Ishikawa (cell line): ENCODE results near the gene NMD3.

Experiments used
- CEBPB ChIP-seq: IDR thresholded peaks from 2 replicates; pipeline ENCODE4 v1.6.1; 2012
- CREB1 ChIP-seq: IDR thresholded peaks from 2 replicates; pipeline ENCODE4 v1.6.1; 2012; ENCODE audit warnings: low read depth
- EGR1 ChIP-seq: IDR thresholded peaks from 2 replicates; pipeline ENCODE4 v1.6.1; 2012
- EP300 ChIP-seq: IDR thresholded peaks from 2 replicates; pipeline ENCODE4 v1.6.1; 2012; ENCODE audit warnings: borderline replicate concordance
- FOXM1 ChIP-seq: IDR thresholded peaks from 2 replicates; pipeline ENCODE4 v1.6.1; 2012; ENCODE audit warnings: low read depth, borderline replicate concordance
- NFIC ChIP-seq: IDR thresholded peaks from 2 replicates; pipeline ENCODE4 v1.6.1; 2012
- RAD21 ChIP-seq: IDR thresholded peaks from 2 replicates; pipeline ENCODE4 v1.6.1; 2012; ENCODE audit warnings: low read depth
- TAF1 ChIP-seq: IDR thresholded peaks from 2 replicates; pipeline ENCODE4 v1.6.1; 2012; ENCODE audit warnings: low read depth, mild to moderate bottlenecking
- TCF12 ChIP-seq: IDR thresholded peaks from 2 replicates; pipeline ENCODE4 v1.6.1; 2012; ENCODE audit warnings: low read depth
- TEAD4 ChIP-seq: IDR thresholded peaks from 2 replicates; pipeline ENCODE4 v1.6.1; 2012
- YY1 ChIP-seq: IDR thresholded peaks from 2 replicates; pipeline ENCODE4 v1.6.1; 2012; ENCODE audit warnings: low read depth
- ZBTB7A ChIP-seq: IDR thresholded peaks from 2 replicates; pipeline ENCODE4 v1.6.1; 2012; ENCODE audit warnings: low read depth
- TF ChIP-seq, protein P1 (sequence below): IDR thresholded peaks from 2 replicates; pipeline ENCODE4 v1.6.1; 2012
- TF ChIP-seq, protein P2 (sequence below): IDR thresholded peaks from 2 replicates; pipeline ENCODE4 v1.6.1; 2012
- TF ChIP-seq, protein P3 (sequence below): IDR thresholded peaks from 2 replicates; pipeline ENCODE4 v1.6.1; 2012; ENCODE audit warnings: low read depth, mild to moderate bottlenecking

NMD3 gene

DNA sequence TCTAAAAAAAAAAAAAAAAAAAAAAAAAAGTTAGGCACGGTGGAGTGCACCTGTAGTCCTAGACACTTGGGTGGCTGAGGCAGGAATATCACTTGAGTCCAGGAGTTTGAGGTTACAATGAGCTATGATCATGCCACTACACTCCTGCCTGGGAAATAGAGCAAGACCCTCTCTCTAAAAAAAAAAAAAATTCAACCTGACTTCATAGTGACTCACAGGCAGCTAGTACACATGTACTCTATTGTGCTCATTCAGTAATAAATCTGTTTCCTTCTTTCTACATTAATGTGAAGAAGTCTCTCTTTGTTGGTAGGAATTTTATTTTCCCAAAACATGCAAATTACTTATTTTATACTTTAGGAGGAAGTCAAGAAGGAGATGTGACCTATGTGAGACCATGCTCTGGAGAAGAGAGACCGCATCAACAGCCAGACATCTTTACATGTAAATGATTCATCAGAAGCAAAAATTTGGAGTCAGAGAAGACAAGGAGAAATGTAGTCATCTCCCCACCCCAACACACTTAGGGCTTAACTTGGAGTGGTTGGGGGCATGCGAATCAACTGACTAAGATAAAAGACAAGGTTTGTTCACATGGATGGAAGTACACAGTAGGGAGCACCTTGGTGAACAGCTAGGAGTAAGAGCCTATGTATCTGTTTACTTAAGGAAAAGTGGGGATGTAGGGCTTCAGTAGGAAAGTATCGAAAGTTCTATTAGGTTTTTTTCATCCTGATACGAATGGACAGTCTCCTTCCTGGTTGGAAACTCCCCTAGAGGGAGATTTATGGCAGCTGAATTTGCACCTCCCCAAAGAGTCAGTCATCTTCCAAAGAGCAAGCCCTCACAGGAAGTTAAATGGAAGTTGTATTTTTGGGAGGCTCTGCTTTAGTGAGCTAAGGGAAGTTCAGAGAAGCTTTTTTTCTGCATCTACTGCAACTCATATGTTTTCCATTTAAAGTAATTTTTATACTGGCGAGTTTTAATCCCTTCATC, 23.0 kb upstream of the NMD3 start:
- no peak for TF ChIP-seq TEAD4
- TF ChIP-seq YY1 = no peak
- TF ChIP-seq TCF12 = no peak
- no peak for TF ChIP-seq TAF1
- TF ChIP-seq NFIC = no peak
- no peak for TF ChIP-seq EGR1

DNA sequence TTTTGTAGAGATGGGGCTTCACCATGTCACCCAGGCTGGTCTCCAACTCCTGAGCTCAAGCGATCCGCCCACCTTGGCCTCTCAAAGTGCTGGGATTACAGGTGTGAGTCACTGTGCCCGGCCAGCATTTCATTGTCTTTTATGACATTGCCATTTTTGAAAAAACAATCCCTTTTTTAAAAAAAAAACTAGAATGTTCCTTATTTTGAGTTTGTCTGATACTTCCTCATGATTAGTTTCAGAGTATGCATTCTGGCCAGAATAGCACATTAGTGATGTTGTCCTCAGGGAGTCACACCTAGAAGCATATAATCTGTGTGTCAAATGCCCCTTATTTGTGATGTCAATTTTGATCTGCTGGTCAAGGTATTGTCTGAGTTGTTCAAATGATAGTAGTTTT, 21.2 kb upstream of the NMD3 start:
- TF ChIP-seq YY1 (no peak), NFIC (0 out of 2 replicates have a peak, but pooled peaks have one; percentile 10), EGR1 (no peak), FOXM1 (no peak), CEBPB (no peak), TEAD4 (no peak)
- TF ChIP-seq, protein P1, sequence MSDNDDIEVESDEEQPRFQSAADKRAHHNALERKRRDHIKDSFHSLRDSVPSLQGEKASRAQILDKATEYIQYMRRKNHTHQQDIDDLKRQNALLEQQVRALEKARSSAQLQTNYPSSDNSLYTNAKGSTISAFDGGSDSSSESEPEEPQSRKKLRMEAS = no peak

DNA sequence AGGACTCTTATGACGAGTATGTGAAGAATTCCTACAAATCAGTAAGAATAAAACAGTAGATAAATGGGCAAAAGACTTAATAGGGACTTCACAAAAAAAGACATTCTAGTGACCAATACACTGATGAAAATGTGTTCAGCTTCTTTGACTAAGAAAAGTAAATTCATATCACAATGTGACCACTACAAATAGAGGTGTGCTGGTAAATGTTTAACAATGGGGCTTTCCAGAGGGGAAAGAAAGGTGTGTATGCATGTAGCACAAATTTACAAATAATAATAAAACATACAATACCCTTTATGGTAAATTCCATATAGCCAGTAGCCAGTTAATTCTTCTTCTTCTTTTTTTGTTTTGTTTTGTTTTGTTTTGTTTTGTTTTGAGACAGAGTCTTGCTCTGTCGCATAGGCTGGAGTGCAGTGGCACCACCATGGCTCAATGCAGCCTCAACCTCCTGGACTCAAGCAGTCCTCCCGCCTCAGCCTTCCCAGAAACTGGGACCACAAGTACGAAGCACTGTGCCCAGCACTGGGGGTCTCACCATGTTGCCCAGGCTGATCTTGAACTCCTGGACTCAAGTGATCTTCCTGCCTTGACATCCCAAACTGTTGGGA, 17.5 kb upstream of the NMD3 start:
- TF ChIP-seq RAD21 (no peak), CEBPB (no peak), YY1 (no peak), FOXM1 (no peak), NFIC (no peak), ZBTB7A (no peak), TCF12 (no peak), TAF1 (no peak), CREB1 (no peak), EP300 (no peak), TEAD4 (no peak), EGR1 (no peak)
- TF ChIP-seq, protein P1 = no peak
- TF ChIP-seq, protein P2, sequence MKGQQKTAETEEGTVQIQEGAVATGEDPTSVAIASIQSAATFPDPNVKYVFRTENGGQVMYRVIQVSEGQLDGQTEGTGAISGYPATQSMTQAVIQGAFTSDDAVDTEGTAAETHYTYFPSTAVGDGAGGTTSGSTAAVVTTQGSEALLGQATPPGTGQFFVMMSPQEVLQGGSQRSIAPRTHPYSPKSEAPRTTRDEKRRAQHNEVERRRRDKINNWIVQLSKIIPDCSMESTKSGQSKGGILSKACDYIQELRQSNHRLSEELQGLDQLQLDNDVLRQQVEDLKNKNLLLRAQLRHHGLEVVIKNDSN = no peak
- TF ChIP-seq, protein P3, sequence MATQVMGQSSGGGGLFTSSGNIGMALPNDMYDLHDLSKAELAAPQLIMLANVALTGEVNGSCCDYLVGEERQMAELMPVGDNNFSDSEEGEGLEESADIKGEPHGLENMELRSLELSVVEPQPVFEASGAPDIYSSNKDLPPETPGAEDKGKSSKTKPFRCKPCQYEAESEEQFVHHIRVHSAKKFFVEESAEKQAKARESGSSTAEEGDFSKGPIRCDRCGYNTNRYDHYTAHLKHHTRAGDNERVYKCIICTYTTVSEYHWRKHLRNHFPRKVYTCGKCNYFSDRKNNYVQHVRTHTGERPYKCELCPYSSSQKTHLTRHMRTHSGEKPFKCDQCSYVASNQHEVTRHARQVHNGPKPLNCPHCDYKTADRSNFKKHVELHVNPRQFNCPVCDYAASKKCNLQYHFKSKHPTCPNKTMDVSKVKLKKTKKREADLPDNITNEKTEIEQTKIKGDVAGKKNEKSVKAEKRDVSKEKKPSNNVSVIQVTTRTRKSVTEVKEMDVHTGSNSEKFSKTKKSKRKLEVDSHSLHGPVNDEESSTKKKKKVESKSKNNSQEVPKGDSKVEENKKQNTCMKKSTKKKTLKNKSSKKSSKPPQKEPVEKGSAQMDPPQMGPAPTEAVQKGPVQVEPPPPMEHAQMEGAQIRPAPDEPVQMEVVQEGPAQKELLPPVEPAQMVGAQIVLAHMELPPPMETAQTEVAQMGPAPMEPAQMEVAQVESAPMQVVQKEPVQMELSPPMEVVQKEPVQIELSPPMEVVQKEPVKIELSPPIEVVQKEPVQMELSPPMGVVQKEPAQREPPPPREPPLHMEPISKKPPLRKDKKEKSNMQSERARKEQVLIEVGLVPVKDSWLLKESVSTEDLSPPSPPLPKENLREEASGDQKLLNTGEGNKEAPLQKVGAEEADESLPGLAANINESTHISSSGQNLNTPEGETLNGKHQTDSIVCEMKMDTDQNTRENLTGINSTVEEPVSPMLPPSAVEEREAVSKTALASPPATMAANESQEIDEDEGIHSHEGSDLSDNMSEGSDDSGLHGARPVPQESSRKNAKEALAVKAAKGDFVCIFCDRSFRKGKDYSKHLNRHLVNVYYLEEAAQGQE = no peak

GRCh38 chr3:161208931-161209330, 12.2 kb upstream of the NMD3 start:
- TF ChIP-seq, protein P3 = no peak
- TF ChIP-seq CEBPB (no peak), YY1 (no peak), RAD21 (no peak), TAF1 (no peak), FOXM1 (no peak), NFIC (no peak), EP300 (no peak), CREB1 (no peak), TCF12 (no peak), TEAD4 (no peak), ZBTB7A (no peak)
- TF ChIP-seq, protein P2 = no peak
- TF ChIP-seq, protein P1 = no peak

- no peak for TF ChIP-seq TCF12
- TF ChIP-seq EGR1 = no peak
- TF ChIP-seq ZBTB7A = no peak
- TF ChIP-seq CREB1 = no peak
- TF ChIP-seq, protein P3 = no peak
- no peak for TF ChIP-seq EP300
- no peak for TF ChIP-seq RAD21
- TF ChIP-seq, protein P1 = no peak
- TF ChIP-seq, protein P2 = no peak
- no peak for TF ChIP-seq YY1
- TF ChIP-seq TAF1 = no peak
- TF ChIP-seq TEAD4 = no peak
- no peak for TF ChIP-seq NFIC
- no peak for TF ChIP-seq CEBPB
- no peak for TF ChIP-seq FOXM1
Measured at GRCh38 chr3:161212171-161212771, 8.8 kb upstream of the NMD3 start.
